ENCODE measurements around the gene TTYH3. TPM values are rescaled to one million over a fixed set of nuclear protein-coding genes. Genes with fewer than 3 reads are reported as not detected.

Gene TTYH3
- total and polyA plus RNA-seq, 2 of the 13 experiments (the other 11 are each of a cell fraction or from before 2014, with no cell fraction given) = 26.3 to 50.0 TPM

- TF ChIP-seq HINFP (CRISPR knock-in tag; IDR thresholded peaks at IDR 0.05; ENCODE audit: low read depth) (no peak), TEAD3 (CRISPR knock-in tag; optimal IDR thresholded peaks at IDR 0.05; ENCODE audit: borderline replicate concordance) (peak; percentile 29), FOXA3 (CRISPR knock-in tag; IDR thresholded peaks at IDR 0.05) (0 out of 2 replicates have a peak, but pooled peaks have one; percentile 13), ZNF788 (CRISPR knock-in tag; IDR thresholded peaks at IDR 0.05; ENCODE audit: borderline replicate concordance) (no peak), FUBP1 (CRISPR knock-in tag; IDR thresholded peaks at IDR 0.05; ENCODE audit: borderline replicate concordance) (no peak), GPBP1L1 (CRISPR knock-in tag; IDR thresholded peaks at IDR 0.05) (no peak), HOXA3 (CRISPR knock-in tag; IDR thresholded peaks at IDR 0.05) (0 out of 2 replicates have a peak, but pooled peaks have one; percentile 14), PLSCR1 (CRISPR knock-in tag; IDR thresholded peaks at IDR 0.05; ENCODE audit: borderline replicate concordance) (no peak), ZNF207 (IDR thresholded peaks at IDR 0.05; ENCODE audit: borderline replicate concordance) (no peak), JUN (CRISPR knock-in tag; IDR thresholded peaks at IDR 0.05) (no peak), STAT5B (CRISPR knock-in tag; IDR thresholded peaks at IDR 0.05) (no peak), TEF (CRISPR knock-in tag; IDR thresholded peaks at IDR 0.05) (no peak), ZNF83 (CRISPR knock-in tag; IDR thresholded peaks at IDR 0.05; ENCODE audit: borderline replicate concordance) (no peak), ZNF142 (CRISPR knock-in tag; IDR thresholded peaks at IDR 0.05) (peak; percentile 54; the same call in 1 of the 2 replicates), ZNF615 (CRISPR knock-in tag; IDR thresholded peaks at IDR 0.05; ENCODE audit: borderline replicate concordance) (no peak)
These were observed 39.1 kb downstream of the TTYH3 start (continued) for GRCh38 chr7:2670720-2671391.

All from HepG2 (cell line).